GM18868 (cell line): ENCODE results near the gene FAM107B.
"Not testable (repeated sequence)": the region's sequence is repeated elsewhere in the genome, so short reads cannot be mapped to it uniquely, and the experiment has no call there.

Source experiments
- ATAC-seq: cut with Tn5 transposase; IDR thresholded peaks from one replicate; pipeline ENCODE4 v1.9.1; 2021; ENCODE audit warnings: mild to moderate bottlenecking, moderate library complexity; ENCODE audit not compliant: unreplicated experiment

FAM107B gene

GRCh38 chr10:14696821-14697220, 77.9 kb downstream of the FAM107B start:
- ATAC-seq: no peak

- ATAC-seq: no peak
These were observed 78.7 kb downstream of the FAM107B start for GRCh38 chr10:14695847-14696480.

DNA sequence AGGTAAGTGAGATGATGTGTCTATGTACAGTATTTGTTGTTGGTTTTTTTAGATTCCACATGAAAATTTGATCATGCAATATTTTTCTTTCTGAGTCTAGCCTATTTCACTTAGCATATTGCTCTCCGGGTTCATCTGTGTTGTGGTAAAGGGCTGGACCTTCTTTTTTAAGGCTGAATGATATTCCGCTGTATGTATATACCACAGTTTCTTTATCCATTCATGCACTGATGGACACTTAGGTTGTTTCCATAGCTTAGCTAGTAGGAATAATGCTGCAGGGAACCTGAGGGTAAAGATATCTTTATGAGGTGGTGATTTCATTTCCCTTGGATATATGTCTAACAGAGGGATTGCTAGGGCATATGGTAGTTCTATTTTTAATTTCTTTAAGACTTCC, 80.8 kb downstream of the FAM107B start:
- ATAC-seq: no peak

- no peak for ATAC-seq
These were observed 82.2 kb downstream of the FAM107B start for GRCh38 chr10:14692344-14693076.

DNA sequence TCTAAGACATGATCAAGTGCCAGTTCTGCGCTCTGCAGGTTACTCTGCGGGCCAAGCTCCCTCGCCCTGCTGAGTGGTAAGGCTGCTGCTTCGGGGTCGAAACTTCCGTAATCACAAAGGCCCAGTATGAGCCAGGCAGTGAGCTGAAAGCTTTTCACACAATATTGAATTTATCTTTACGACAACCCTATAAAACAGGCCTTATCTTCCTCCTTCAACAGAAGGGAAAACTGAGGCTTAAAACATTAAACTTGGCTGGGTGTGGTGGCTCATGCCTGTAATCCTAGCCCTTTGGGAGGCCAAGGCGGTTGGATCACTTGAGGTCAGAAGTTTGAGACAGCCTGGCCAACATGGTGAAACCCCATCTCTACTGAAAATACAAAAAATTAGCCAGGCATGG, 83.3 kb downstream of the FAM107B start:
- ATAC-seq: no peak

DNA sequence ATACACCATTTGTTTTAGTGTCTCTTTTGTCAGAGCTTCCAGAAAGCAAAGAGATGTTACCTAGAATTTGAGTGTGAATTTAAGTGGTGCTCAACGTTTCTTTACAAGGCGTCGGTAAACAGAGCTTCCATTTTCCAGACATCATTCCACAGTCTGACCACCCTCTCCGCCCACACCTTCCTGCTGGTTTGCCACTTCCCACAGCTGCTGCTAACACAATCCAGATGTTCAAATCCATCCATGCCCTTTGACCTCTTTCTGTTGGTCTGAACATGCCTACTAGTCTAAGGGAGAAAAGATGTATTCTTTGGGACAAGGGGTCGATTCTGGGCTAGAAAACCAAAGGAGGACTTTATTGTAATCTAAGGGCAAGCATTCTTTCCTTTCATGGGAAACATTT, 86.1 kb downstream of the FAM107B start:
- no peak for ATAC-seq

DNA sequence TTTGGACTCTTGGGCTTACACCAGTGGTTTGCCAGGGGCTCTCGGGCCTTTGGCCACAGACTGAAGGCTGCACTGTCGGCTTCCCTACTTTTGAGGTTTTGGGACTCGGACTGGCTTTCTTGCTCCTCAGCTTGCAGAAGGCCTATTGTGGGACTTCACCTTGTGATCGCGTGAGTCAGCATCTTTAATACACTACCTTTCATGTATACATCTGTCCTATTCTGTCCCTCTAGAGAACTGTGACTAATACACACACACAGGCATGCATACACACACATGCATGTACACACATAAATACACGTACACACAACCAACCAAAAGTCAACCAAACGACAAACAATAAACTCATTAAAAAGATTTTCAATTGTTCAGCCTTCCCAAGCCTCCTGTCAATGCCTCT, 86.5 kb downstream of the FAM107B start:
- not testable (repeated sequence) for ATAC-seq

GRCh38 chr10:14687340-14687739, 87.4 kb downstream of the FAM107B start:
- no peak for ATAC-seq

GRCh38 chr10:14686356-14686755, 88.3 kb downstream of the FAM107B start:
- no peak for ATAC-seq

- ATAC-seq: no peak
These were observed 90.3 kb downstream of the FAM107B start for GRCh38 chr10:14684354-14684753.

DNA sequence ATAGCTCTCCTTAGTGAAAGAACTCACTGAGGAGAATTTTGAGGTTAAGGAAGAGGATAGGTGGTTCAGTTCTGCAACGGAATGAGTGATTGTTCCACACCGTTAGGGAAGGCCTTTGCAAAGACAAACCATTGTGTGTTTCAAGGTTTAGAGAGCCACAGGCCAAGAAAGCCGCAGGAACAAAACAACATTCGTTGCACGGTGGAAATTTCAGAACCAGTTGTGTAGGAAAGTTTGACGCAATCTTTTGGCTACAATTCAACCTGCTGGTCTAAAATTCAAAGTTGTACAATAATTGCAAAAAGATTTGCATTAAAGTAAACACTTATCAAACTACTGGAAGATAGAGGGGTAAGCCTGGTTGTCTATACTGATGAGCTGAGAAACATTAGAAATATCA, 91.4 kb downstream of the FAM107B start:
- ATAC-seq: no peak

DNA sequence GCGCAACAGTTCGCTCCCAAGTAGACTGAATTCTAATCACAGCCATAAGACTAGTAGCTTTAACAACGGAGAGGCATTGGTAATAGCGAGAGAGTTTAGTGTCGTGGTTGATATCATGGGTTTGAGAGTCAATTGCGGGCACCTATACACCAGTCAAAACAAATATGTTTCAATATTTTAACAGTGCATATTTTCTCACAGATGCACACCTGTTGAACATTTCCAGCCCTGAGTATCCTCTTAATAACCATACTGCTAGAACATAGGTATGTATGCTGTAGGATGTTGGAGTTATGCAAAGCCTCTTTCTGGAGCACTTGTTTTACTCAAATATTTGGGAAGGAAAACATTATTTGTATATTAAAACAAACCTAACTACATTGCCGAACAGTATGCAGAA, 92.9 kb downstream of the FAM107B start:
- ATAC-seq: no peak

GRCh38 chr10:14681305-14681704, 93.4 kb downstream of the FAM107B start:
- no peak for ATAC-seq

GRCh38 chr10:14678637-14679036, 96.1 kb downstream of the FAM107B start:
- ATAC-seq: no peak

GRCh38 chr10:14676732-14677131, 98.0 kb downstream of the FAM107B start:
- ATAC-seq: no peak

- ATAC-seq: no peak
These were observed 100.2 kb downstream of the FAM107B start for GRCh38 chr10:14674376-14675050.

- no peak for ATAC-seq
These were observed 101.4 kb downstream of the FAM107B start for GRCh38 chr10:14673189-14673861.

DNA sequence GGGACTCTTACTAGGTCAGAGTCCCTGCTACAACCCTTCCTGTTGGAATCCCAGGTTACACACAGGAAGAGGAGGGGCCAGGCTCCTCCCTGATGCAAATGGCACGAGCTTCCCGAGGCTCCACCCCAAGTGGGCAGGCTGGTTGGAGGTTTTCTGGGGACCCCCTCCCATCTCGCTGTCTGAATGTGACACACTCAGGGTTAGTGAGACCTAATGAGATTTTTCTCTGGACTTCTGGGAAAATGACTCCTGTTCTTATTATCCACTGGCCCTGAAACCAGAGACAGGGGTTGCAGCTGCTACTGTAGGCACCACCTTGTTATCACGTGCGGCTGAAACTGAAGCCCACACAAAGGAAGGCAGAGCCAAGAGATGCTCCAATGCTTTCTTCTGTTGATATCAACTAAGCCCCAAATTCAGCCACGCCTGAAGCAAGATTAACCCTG, 103.3 kb downstream of the FAM107B start:
- no peak for ATAC-seq

- no peak for ATAC-seq
These were observed 104.0 kb downstream of the FAM107B start for GRCh38 chr10:14670551-14671240.

DNA sequence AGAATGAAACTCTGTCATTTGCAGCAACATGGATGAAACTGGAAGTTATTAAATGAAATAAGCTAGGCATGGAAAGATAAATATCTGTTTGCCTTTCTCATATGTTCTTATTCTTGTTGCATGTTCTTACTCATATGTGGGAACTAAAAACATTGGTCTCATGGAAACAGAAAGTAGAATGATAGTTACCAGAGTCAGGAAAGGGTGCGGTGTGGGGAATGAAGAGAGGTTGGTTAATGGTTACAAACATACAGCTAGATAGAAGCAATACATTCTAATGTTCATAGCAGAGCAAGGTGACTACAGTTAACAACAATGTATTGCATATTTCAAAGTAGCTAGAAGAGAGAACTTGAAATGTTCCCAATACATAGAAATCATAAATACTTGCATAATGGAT, 105.1 kb downstream of the FAM107B start:
- no peak for ATAC-seq

DNA sequence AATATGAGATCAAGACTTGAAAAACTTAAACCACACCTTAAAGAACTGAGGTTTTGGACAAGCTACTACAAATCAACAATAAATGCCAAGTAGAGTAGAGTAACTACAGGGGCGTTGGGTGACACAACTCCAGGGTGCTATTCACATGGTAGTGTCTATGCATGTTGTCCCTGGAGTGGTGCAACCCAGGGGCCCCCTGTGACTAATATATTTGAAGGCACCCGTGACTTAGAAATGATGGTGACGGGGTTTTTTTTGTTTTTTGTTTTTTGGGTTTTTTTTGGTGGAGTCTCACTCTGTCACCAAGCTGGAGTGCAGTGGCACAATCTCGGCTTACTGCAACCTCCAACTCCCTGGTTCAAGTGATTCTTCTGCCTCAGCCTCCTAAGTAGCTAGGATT, 106.9 kb downstream of the FAM107B start:
- no peak for ATAC-seq
